SK-MEL-5 (cell line): ENCODE data around the gene RPS3. TPM values are rescaled to one million over a fixed set of nuclear protein-coding genes. Genes with fewer than 3 reads are reported as not detected.

Experiments
- DNase-seq: peaks from one replicate; pipeline ENCODE4 v3.0.0-alpha.2; 2016; ENCODE audit warnings: low read depth, low spot score
- in situ Hi-C: cut with HindIII; loops from 2 replicates; pipeline ENCODE4 v1.10.0; 2016; ENCODE audit warnings: low sequenced_read_pairs, high pct_unique_total_duplicates, low pct_unique_long_range_greater_than_20kb
- total RNA-seq: library from RNA; depleted of rRNA; stranded (reverse); fragments of >200 nt; shearing (Covaris generic); gene quantifications from 2 replicates; pipeline ENCODE4 v1.2.3, GENCODE V29; 2014

The RPS3 gene
- total RNA-seq, 1 experiment from 2014 or later: 3,453 TPM

DNA sequence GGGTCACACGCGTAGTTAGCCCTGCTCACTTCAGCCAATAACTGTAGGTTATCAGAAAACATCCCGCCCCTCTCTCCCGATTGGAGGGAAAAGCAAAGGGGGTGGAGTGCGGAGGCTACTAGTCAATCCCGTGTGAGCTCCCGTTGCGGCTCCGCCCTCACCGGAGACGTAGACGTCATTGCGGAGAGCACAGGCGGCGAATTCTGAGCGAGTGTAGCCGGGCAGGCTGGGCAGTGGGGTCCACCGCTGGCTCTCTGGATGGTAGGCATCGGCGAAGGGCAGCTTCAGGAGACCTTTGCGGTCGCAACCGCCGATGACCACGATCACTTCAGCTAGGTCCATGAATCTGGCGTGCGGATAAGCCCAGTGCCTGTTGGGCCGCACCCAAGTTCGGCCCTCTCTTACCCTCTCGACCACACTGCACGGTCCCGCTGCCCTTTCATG lies 29.0 kb downstream of the RPS3 start:
- no peak for DNase-seq
- in situ Hi-C loops: no loop called here

DNA sequence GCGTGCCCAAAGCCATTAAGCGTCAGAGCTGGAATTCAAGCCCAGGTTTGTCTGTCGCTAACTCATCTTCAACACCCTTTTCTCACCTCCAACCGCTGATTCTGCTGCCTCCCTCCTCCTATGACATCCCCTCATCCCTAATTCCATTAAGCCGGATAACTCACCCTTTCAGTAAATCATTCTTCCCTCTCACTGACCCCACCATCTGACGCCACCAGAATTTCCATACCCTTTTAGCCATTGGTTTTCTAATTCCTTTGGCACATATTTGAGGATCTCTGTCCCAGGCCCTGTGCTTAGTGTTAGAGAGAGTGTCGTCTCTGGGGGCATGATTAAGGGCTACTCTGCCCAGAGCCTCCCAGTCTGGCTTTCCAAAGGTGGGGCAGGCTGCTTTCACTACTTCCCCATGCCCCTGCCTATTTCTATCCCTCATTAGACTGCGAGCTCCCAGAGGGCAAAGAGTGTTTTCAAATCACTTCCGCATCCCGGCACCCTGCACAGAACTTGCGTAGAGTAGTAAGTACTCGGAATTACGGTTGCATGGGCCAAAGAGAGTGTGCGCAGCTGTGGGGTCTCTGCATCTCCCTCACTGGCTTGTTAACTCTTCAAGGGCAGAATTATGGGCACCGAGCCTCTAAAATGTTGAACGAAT lies 29.8 kb downstream of the RPS3 start:
- DNase-seq: no peak
- in situ Hi-C loops: no loop called here

DNA sequence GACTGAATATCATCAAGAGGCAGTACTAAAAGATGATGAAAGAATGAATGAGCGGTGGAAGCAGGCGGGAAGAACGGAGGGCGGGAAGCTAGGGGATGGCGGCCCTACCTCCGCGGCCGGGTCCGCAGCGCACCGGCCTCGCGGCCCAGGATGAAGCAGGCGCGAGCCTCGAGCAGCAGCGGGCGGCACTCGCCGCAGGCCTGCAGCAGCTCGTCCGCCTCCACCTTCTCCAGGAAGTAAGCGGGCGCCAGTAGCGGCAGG lies 30.3 kb downstream of the RPS3 start:
- no peak for DNase-seq
- in situ Hi-C loops: no loop called here

DNA sequence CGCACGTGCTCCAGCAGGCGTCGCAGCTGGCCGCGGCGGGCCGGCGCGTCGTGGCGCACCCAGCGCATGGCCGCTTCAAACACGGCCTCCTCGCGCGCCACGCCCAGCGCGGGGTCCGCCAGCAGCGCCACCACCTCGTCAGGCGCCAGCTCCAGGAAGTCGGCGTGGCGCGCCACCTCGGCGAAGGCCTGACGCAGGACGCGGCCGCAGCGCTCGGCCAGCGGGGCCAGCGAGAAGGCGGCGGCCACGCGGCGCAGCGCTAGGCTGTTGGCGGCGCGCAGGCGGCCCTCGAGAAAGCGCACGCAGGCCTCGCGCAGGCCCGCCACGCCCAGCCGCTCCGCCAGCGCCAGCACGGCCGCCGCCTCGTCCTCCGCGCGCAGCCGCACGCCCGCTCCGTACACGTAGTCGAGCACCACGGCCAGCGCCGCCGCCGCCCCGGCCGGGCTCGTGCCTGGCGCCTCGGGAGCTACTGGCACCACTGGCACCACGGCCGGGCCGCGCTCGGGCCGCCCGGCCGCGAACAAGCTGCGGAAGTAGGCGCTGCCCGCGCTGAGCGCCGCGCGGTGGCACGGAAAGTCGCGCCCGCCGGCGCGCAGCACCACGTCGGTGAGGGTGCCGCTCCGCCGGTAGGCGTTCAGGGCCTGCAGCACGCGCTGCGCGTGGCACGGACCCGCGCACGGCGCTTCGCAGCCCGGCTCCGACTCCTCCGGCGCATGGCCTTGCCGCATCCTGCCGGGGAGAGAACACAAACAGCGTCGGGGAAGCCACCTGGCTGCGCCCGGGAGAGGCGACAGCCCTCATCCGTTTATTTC lies 30.8 kb downstream of the RPS3 start:
- in situ Hi-C loops: no loop called here
- no peak for DNase-seq

DNA sequence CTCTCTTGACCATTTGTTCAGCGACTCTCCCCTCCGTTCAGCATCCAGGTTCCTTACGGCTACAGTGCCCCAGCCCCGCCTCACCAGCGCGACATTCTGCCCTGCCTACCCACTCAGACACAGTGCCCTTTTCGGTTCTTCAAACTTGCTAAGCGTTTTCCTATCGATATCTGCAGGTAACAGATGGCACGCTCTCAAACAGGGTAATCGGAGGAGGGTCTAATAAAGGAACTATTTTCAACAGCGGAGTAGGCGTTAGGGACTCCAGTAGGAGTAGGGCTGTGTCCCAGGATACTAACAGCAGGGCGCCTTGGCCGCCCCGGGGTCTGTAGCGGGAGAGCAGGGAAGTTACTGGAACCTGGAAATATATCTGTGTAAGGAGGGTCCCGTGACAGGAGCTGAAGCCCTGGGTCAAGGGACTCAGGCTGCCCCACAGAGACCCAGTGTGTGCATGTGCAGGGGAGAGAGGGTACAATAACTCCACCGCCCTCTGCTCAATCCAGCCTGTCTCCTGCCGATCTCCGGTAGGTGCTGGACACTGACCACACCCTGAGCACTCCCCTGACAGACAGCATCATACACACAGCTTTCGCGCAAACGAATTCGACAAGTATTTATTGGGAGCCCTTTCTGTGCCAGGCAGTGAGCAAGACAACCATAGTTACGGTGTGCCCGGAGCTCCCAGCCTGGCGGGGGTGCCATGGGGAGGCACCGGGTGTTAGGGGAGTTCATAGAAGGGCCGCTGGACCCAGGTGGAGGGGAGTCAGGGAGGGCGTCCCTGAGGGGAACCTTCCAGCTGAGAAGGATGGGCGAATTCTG lies 31.6 kb downstream of the RPS3 start:
- DNase-seq: no peak
- in situ Hi-C loops: no loop called here

DNA sequence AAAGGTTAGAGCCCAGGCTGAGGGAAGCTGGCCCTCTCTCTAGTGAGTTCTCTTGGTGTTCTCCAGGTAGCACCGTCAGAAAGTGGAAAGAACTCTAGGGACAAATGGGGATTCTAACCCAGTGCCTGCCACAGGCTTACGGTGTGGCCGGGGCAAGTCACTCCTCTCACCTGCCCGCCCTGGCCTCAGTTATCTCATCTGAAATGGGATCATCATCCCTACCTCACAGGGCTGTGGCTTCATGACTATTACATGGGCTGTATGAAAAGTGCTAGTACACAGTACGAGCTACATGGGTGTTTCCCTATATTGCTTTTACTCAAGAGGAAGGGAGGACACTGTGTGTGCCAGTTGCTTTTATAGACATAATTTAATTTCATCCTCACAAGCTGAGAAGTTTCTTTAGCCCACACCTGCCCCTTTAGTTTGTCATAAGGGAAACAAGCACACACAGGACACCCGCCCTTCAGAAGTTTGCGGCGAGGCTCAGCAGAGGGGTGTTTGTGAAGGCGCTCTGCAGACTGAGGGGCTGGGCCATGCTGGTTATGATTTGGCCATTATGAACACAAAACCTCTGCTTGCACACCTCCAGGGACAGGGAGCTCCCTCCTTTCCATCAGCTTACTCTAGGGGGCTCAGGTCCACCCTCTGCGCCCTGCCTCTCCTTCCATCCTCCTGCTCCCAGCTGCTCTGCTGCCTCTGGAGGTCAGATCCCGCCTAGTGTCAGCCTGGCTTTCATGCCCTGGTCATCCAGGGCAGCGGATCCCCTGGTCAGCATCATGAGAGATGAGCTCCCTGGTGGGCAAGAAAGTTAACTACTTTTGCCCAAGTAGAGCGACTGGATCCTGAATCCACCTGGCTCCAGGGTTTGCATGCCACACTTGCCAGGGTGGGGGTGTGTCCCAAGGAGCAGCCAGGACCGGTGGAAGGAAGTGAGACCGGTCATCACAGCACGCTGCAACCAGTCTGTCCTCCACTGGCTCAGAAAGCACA lies 32.5 kb downstream of the RPS3 start:
- in situ Hi-C loops: no loop called here
- DNase-seq: peak; percentile 40

DNA sequence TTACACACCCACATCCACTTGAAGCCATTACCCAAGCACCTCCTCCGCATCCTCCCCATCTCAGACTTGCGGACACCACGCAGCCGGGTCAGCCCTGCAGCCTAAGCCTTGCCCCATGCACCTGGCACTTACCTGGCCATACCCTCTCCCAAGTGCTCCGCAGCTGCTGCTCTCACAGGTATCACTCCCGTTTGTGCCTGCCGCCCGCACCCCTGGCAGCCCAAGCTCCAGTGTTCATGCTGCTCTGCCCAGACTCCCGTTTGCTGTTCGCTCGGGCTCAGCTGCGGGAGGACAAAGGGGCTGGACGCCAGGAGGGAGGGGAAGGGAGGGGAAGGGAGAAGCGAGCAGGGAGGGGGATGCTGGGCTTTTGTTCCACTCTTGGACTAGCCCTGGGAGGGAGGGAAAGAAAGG lies 33.6 kb downstream of the RPS3 start, which contains the start of gene KLHL35:
TSS of gene KLHL35 (minus strand) at position 293 of the 411 bp plus-strand sequence. CDS start 2,574 bp downstream, outside the sequence.
- in situ Hi-C loops: no loop called here

DNA sequence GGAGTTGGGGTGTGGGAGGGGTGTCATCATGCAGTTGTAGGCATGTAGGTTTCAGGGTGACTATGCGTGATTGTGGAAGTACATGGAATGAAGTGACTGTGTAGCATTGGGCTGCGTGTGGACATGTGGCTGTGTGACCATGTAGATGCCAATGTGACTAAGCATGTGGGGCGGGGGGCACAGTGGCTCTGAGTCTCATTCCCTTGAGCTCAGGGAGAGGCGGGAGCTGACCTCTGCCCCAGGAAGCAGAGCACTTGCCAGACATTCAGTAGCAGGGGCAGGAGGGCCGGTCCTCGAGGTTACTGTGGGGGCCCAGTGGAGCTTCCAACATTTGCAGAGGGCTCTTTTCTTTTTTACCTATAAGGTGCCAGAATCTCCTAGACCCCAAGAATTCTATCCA lies 34.1 kb downstream of the RPS3 start:
- no peak for DNase-seq
- in situ Hi-C loops: no loop called here

More for the DNA sequence above, 33.6 kb downstream of the RPS3 start, which contains the start of gene KLHL35:
- DNase-seq: no peak

DNA sequence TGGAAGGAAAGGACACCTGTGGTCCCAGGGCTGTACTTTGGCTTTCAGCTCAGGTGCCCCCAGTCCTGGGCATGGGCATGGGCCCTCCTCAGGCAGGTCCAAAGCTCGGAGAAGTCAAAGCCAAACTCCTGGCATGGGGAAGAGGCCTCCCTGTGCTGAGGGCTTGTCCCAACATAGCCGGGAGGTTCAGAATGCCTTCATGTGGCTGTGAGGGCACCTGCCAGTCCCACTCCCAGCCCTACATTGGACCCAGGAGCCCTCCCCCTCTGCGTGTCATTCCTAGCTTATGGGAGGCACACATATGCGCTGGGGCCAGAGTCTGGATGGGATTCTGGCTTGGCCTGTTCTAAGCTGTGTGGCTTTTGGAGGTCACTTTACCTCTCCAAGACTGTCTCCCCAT lies 34.7 kb downstream of the RPS3 start:
- in situ Hi-C loops: no loop called here
- no peak for DNase-seq

DNA sequence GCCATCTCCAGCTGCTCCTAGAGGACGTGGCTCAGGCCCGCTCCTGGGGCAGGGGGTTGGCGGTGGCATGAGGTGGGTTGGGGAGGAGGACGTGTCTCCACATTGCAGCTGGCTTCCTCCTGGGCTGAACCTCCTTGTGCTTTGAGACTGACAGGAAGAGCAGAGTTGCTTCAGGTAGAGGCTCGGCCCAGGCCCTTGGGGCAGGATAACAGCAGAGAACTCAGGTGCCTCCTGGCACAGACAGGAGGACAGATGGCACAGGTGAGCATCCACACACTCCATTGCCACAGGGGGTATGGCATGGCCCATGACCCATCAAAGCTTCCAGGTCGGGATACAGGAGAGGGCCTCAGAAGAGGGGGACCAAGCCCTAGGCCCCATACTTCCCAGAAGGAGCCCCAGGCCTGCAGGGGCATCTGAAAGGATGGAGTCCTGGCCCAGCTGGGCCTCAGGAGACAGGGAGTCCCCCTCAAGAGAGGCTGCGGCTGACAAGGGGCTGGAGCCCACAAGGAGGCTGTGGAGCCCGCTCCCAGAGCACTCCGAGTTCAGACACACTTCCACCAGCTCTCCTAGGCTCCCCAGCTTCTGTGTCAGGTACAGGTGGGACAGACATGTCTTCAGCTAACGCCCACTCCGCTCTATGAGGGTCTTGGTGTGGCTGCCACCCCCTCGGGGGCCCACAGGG lies 35.7 kb downstream of the RPS3 start:
- in situ Hi-C loops: no loop called here
- no peak for DNase-seq

DNA sequence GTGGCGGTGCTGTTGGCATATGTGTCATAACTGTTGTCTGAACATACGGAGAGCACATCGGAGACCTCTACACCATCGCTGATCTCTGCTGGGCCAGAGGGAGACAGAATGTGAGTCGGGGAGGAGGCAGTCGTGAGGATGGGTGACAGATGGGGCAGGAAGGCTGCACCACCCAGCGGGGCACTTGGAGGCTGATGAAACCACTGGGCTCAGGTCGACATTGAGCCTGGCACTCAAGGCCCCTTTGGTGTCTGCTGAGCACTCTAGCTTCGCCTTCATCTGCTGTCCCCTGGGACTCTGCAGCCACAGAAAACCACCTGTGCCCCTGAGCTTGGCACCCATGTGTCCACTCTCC lies 36.2 kb downstream of the RPS3 start:
- DNase-seq: no peak
- in situ Hi-C loops: no loop called here

DNA sequence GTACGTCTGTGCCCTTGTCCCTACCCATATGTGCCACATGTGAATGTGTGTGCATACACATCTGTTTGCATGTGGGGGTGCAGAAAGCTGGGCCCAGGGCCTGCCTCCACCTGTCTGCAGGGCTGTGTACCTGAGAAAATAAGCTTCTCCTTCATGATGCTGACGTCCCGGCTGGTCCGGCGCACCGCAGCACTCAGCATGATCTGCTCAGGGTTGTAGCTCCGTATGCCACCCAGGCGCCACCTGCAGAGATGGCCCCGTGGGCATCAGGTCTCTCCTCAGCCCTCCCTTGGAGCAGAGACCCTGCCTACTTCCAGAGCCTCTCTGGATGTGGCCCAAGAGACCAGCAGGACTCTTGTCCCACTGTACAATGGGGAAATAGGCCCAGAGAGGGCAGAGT lies 37.5 kb downstream of the RPS3 start:
- no peak for DNase-seq
- in situ Hi-C loops: no loop called here

DNA sequence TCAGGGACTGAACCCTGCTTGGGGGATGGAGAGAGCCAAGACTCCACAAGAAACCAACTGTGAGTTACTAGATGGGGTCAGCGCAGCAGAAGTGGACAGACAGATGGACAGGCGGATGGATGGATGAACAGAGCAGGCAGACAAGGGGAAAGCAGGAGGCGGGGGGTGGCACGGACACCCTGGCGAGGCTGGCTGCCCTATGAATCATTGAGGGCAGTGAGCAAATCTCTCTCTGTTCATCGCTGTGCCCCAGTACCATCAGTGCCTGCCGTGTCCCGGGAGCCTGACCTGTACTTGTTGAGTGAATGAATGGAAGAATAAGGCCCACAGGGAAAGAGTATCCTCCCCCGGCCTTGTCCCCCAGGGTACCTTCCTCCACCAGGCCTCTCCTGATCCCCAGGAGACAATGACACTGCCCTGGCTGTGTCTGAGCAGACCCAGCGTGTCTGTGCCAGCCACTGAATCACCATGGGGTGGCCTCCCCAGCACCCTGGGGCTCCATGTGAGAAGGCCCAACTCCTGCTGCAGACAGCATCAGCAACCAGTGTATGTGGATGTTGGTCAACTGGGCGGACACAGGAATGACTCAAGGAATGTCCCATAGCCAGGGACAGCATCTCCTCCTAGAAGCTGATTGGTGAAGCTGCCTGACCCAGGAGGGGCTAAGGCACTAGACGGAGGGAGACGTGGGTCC lies 38.8 kb downstream of the RPS3 start:
- in situ Hi-C loops: no loop called here
- DNase-seq: no peak

DNA sequence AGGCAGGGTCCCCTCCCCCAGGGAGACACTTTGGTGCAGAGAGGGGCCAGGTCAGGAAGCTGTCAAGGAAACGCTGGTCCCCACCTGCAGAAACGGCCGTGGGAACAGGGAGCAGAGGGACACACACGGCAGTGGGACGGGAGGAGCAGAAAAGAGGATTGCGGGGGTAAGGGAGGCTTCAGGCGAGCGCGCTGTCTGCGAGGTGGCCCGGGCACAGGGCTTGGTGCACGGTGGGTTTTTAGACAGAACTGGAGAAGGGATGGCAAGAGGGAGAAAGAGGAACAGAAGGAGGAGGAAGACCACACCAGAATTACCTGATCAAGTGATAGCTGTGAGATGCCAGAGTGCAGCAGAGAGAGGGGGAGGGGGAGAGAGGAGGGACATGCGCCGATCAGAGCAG lies 39.7 kb downstream of the RPS3 start:
- in situ Hi-C loops: no loop called here
- no peak for DNase-seq

DNA sequence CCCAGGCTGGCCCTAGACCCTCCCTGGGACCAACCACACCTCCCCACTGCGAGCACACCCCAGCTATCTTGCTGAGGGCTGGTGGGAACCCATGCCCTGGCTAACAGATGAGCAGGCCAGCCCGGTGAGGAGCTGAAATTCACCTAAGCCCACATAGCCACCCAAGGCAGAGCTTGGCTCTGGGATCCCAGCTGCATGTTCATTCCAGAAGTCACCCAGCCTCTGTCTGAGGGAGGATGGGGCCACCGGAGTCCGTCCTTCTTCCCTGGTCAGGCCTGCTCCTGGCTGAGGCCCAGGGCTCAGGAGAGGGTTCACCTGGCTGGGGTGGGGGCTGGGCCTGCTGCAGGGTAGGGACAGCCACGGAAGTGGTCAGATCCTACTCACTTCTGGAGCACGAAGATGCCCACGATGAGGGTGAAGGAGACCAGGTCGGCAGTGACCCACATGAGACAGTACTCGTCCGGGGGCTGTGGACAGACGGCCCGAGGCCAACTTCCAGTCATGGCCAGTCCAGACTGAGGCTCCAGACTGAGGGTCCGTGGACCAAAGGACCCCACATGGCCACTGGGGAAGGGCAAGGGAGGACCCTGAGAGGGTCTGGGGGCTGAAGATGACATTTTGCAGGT lies 40.3 kb downstream of the RPS3 start:
- in situ Hi-C loops: no loop called here
- no peak for DNase-seq
